GM12891 (cell line): ENCODE data around the gene CA7.

Experiments
- POLR2A ChIP-seq: IDR thresholded peaks from 2 replicates; pipeline ENCODE4 v1.6.1; 2011; ENCODE audit warnings: low read depth, low read length, control low read depth
- POLR2AphosphoS5 ChIP-seq: IDR thresholded peaks from 2 replicates; pipeline ENCODE4 v1.6.1; 2011; ENCODE audit warnings: low read depth, low read length, control low read depth

DNA sequence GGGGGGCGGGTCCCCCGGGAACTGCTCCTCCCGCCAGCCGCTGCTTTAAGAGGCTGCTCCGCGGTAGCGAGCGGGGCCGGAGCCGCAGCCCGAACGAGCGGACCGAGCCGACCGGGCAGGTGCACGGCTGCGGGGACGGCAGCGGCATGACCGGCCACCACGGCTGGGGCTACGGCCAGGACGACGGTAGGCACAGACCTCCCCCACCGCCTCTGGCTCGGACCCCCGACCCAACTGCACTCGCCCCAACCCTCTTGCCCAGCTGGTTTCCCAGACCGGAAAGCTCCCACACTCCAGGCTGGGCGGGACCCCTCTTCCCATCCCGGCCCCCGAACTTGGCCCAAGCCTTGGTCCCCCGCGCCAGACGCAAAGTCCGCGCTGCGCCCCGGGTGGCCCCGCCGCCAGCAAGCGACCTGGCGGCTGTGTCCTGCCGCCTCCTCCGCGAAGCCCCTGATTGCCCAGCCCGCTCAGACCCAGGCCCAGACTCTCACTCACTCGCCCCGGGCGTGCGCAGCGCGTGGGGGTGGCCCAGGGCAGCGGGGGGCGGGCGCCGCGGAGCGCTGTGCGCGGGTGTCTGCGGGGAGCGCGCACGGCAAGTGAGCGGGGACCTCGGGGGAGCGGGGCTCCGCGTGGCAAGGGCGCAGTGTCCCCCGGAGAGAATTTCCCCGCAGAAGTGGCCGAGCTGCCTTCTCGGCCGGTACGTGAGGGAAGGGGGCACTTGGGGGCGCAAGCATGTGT, at the start of gene CA7:
- TF ChIP-seq POLR2AphosphoS5 (no peak), POLR2A (no peak)
